Activated CD4-positive, alpha-beta memory T cell treated with anti-CD3 and anti-CD28 coated beads for 36 hours (primary cell): Measurements from ENCODE around the gene WARS2. TPM values are rescaled to one million over a fixed set of nuclear protein-coding genes. Genes with fewer than 3 reads are reported as not detected.

Source experiments
- CTCF ChIA-PET: fragments of 350-600 bp; sonication (Branson Sonifier 250); formaldehyde crosslinking; loops from one replicate; lab custom pipeline; 2021; ENCODE audit warnings: antibody characterized with exemption, inconsistent platforms; lab: Charles Lee
- POLR2A ChIA-PET: fragments of 350-600 bp; sonication (Branson Sonifier 250); formaldehyde crosslinking; loops from one replicate; lab custom pipeline; 2021; ENCODE audit warnings: antibody characterized with exemption; lab: Charles Lee
- DNase-seq: peaks from one replicate; pipeline ENCODE4 v3.0.0-alpha.2; 2020
- H3K27ac Mint-ChIP-seq: one replicate; pipeline ENCODE4 v1.8.0; 2021; ENCODE audit warnings: mixed read lengths
- H3K27me3 Mint-ChIP-seq: one replicate; pipeline ENCODE4 v1.8.0; 2021; ENCODE audit warnings: mixed read lengths
- H3K36me3 Mint-ChIP-seq: one replicate; pipeline ENCODE4 v1.8.0; 2021; ENCODE audit warnings: mixed read lengths
- H3K4me1 Mint-ChIP-seq: one replicate; pipeline ENCODE4 v1.8.0; 2021; ENCODE audit warnings: low read depth, mixed read lengths
- H3K4me3 Mint-ChIP-seq: one replicate; pipeline ENCODE4 v1.8.0; 2021; ENCODE audit warnings: mild to moderate bottlenecking, mixed read lengths
- H3K9me3 Mint-ChIP-seq: one replicate; pipeline ENCODE4 v1.8.0; 2021; ENCODE audit warnings: mixed read lengths
- intact Hi-C: fragments of 100-400 bp; cut with micrococcal nuclease; formaldehyde crosslinking; loops from one replicate; pipeline ENCODE4 v1.15.1; 2023
- total RNA-seq, 2 experiments: library from RNA; stranded (reverse); gene quantifications; one replicate each; pipeline ENCODE4 v1.2.3, GENCODE V29; 2021

The WARS2 gene
- total RNA-seq, 2 experiments from 2014 or later, result 16.7 to 18.2 TPM

DNA sequence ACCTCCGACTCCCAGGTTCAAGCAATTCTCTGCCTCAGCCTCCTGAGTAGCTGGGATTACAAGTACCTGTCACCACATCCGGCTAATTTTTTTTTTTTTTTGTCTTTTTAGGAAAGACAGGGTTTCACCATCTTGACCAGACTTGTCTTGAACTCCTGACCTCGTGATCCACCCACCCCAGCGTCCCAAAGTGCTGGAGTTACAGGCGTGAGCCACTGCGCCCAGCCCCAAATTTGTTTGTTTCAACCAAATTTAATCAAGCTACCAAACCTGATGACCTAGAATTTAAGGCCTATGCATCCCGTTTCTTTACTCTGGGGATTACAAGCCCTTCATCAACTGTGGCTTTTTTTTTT, 94.0 kb downstream of the WARS2 start:
- DNase-seq, result no peak
- intact Hi-C loops, result no loop called here
- Mint-ChIP-seq H3K4me1 (no peaks in the 10 kb centered on the region), H3K27me3 (no peaks in the 10 kb centered on the region), H3K4me3 (no peak overlapping the region), H3K27ac (no peak overlapping the region), H3K9me3 (peaks cover 2% of the 10 kb centered on the region), H3K36me3 (peaks cover 50% of the 10 kb centered on the region)
- CTCF ChIA-PET, result no interaction called here
- POLR2A ChIA-PET, result no interaction called here

DNA sequence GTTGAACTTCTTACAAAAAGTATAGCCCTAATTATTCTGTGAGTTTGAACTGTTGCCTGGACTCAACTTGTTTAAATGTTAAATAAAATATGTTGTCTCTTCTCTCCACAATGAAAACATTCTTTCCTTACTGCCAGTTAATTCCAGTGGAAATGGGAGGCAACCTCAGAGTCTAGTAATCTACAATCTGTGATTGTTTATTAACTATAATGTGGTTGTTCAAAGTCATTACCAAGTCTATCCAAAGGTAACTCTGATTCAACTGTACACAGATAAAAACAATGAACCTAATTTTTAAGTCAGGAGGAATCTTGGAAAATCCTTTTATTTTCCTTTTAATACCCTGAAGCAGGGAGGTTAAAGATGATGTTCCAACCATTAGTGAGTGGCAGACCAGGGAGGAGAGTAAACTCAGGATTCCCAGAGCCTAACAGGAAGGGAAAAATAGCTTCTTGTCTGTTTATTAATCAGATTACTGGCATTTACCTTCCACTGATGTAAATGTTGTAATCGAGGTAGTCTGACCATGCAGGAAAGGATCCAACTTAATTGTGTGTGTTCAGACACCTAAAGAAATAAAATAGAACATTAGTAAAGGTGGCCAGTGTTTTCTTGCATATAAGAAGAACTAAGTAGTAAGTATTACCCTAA, 95.2 kb downstream of the WARS2 start:
- Mint-ChIP-seq H3K27ac (no peak overlapping the region), H3K9me3 (peaks cover 2% of the 10 kb centered on the region), H3K4me3 (no peak overlapping the region), H3K4me1 (no peaks in the 10 kb centered on the region), H3K36me3 (peaks cover 56% of the 10 kb centered on the region), H3K27me3 (no peaks in the 10 kb centered on the region)
- intact Hi-C loops, result no loop called here
- no peak for DNase-seq
- ChIA-PET CTCF (no interaction called here), POLR2A (no interaction called here)

DNA sequence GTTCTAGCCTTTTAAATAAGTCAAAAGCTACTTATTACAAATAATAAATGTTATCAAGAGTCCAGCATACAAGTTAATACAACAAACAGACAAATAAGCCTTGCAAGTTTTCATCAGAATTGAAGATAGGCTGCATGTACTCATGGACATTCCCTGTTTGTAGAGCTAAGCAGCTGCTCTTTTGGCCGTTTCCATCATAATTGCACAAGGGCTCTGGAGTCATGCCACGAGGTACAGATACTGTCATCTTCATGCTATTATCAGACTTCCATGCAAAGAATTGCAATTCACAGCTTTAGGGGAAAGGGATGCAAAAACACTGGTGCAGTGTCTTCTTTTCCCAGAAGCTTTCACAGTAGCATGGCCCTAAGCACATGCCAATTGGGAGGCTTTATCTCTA, 99.5 kb downstream of the WARS2 start:
- DNase-seq, result no peak
- ChIA-PET POLR2A (no interaction called here), CTCF (no interaction called here)
- intact Hi-C loops, result no loop called here
- Mint-ChIP-seq H3K4me1 (no peaks in the 10 kb centered on the region), H3K4me3 (no peak overlapping the region), H3K27me3 (no peaks in the 10 kb centered on the region), H3K9me3 (no peaks in the 10 kb centered on the region), H3K27ac (no peak overlapping the region), H3K36me3 (peaks cover 61% of the 10 kb centered on the region)

DNA sequence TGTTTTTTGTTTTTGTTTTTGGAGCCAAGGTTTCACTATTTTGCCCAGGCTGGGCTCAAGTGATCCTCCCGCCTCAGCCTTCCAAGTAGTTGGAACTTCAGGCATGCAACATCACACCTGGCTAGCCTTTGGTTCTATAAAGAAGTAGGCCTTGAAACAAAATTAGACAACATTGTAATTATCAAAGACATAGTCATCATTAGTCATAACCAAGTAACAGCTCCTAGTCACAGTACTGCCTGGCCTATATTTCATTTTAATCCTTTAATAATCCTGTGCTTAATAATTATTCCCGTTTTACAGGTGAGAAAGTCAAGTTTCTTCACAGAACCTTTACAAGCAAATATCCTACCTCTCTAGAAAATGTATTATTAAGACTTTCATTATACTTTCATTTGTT, 100.0 kb downstream of the WARS2 start:
- no peak overlapping the region for H3K4me3 Mint-ChIP-seq
- no peaks in the 10 kb centered on the region for H3K27me3 Mint-ChIP-seq
- no peaks in the 10 kb centered on the region for H3K9me3 Mint-ChIP-seq
- H3K4me1 Mint-ChIP-seq, result no peaks in the 10 kb centered on the region
- peaks cover 60% of the 10 kb centered on the region for H3K36me3 Mint-ChIP-seq
- H3K27ac Mint-ChIP-seq, result no peak overlapping the region
- intact Hi-C loops, result no loop called here
- CTCF ChIA-PET, result no interaction called here
- POLR2A ChIA-PET, result no interaction called here
- no peak for DNase-seq

GRCh38 chr1:119038363-119038762, 102.1 kb downstream of the WARS2 start:
- Mint-ChIP-seq H3K9me3 (no peaks in the 10 kb centered on the region), H3K27me3 (no peaks in the 10 kb centered on the region), H3K4me3 (no peak overlapping the region), H3K27ac (no peak overlapping the region), H3K4me1 (no peaks in the 10 kb centered on the region), H3K36me3 (peaks cover 58% of the 10 kb centered on the region)
- no peak for DNase-seq
- ChIA-PET POLR2A (no interaction called here), CTCF (no interaction called here)
- intact Hi-C loops, result no loop called here

DNA sequence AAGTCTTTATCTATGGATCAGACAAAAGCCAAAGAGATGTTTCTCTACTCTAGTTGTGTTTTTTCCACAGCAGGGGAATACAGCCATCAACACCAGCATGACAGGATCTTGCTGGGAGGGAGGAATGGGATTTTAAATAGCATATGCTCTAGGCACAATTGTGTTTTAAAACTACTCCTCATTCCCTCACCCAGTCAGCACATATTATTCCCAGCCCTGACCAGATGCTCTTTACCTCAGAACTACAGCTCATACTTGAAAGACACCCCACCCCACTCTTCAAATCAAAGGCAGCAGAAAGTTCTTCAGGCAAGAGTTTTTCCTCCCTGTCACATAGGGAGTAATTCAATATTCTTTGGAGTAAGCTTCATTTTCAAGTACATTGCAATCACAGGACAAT, 106.1 kb downstream of the WARS2 start:
- no peak for DNase-seq
- H3K36me3 Mint-ChIP-seq, result peaks cover 67% of the 10 kb centered on the region
- no peaks in the 10 kb centered on the region for H3K4me1 Mint-ChIP-seq
- no peaks in the 10 kb centered on the region for H3K27me3 Mint-ChIP-seq
- CTCF ChIA-PET, result no interaction called here
- no peaks in the 10 kb centered on the region for H3K9me3 Mint-ChIP-seq
- no peak overlapping the region for H3K4me3 Mint-ChIP-seq
- no peak overlapping the region for H3K27ac Mint-ChIP-seq
- intact Hi-C loops, result no loop called here
- POLR2A ChIA-PET, result no interaction called here

- Mint-ChIP-seq H3K4me1 (no peaks in the 10 kb centered on the region), H3K9me3 (no peaks in the 10 kb centered on the region), H3K4me3 (no peak overlapping the region), H3K27me3 (no peaks in the 10 kb centered on the region), H3K36me3 (peaks cover 61% of the 10 kb centered on the region), H3K27ac (no peak overlapping the region)
- POLR2A ChIA-PET, result no interaction called here
- CTCF ChIA-PET, result no interaction called here
- intact Hi-C loops, result no loop called here
- no peak for DNase-seq
These were observed 107.5 kb downstream of the WARS2 start for GRCh38 chr1:119032986-119033385.

DNA sequence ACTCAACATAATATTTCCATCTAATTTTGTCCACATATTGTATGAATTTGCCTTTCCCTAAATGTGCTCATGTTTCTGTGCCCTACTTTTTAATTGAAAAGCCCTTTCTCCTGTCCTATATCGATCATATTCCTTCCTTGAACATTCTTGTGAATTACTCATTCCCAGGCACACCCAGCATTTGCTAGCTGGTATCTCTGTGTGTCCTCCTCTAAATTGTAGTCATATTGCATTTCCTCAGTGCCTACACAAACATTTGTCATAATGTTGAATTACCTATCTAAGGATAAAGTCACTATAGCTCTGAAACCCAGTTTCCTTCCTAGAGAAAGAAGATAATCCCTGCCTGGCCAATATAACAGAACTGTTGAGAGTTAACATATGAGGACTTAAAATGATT, 112.7 kb downstream of the WARS2 start:
- intact Hi-C loops, result no loop called here
- peaks cover 35% of the 10 kb centered on the region for H3K36me3 Mint-ChIP-seq
- H3K27me3 Mint-ChIP-seq, result no peaks in the 10 kb centered on the region
- no peak for DNase-seq
- peaks cover 4% of the 10 kb centered on the region for H3K9me3 Mint-ChIP-seq
- H3K4me3 Mint-ChIP-seq, result no peak overlapping the region
- POLR2A ChIA-PET, result no interaction called here
- H3K4me1 Mint-ChIP-seq, result no peaks in the 10 kb centered on the region
- CTCF ChIA-PET, result no interaction called here
- H3K27ac Mint-ChIP-seq, result no peak overlapping the region

DNA sequence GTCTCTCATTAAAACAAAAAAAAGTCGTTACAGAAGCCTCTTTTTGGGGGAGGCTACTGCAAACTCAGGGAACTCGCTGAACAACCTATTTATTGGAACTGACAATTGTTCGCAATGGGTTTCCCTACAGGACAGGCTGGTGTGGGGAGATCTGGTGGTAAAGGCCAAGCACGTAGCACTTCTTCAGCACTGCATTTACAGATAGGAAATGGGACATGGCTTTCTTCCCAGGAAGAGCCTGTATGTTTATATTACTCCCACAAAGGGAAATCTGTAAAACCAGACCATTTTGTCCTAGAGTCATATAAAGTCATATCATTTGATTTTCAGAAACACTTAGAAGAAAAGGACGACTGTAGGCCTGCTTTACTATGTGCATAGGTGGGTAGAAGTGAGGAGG, 113.5 kb downstream of the WARS2 start:
- peaks cover 28% of the 10 kb centered on the region for H3K36me3 Mint-ChIP-seq
- H3K27ac Mint-ChIP-seq, result no peak overlapping the region
- no peak for DNase-seq
- H3K4me3 Mint-ChIP-seq, result no peak overlapping the region
- intact Hi-C loops, result no loop called here
- no peaks in the 10 kb centered on the region for H3K27me3 Mint-ChIP-seq
- ChIA-PET POLR2A (no interaction called here), CTCF (no interaction called here)
- H3K9me3 Mint-ChIP-seq, result peaks cover 4% of the 10 kb centered on the region
- no peaks in the 10 kb centered on the region for H3K4me1 Mint-ChIP-seq

- Mint-ChIP-seq H3K36me3 (peaks cover 46% of the 10 kb centered on the region), H3K27me3 (peaks cover 9% of the 10 kb centered on the region), H3K4me3 (no peak overlapping the region), H3K4me1 (no peaks in the 10 kb centered on the region), H3K27ac (no peak overlapping the region), H3K9me3 (peaks cover 17% of the 10 kb centered on the region)
- ChIA-PET POLR2A (no interaction called here), CTCF (no interaction called here)
- no peak for DNase-seq
- intact Hi-C loops, result no loop called here
These were observed 124.9 kb downstream of the WARS2 start for GRCh38 chr1:119015547-119015946.

DNA sequence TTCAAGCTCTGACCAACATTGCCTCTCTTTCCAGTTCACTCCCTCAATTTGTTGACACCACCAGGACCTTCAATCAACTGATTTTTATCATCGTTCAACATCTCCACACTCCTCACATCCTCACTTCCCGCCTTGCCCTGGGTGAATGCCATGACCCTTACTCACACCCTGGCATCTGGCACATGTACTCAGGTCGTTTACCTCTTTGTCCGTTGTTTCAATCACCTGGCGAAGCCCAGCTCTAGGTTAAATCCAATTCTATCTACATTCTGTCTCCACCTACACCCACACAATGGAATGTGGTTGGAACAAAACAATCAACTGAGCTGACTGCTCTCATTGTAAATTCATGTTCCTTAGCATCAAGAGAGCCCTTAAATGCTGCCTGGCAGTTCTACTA, 128.1 kb downstream of the WARS2 start:
- peaks cover 11% of the 10 kb centered on the region for H3K4me1 Mint-ChIP-seq
- H3K36me3 Mint-ChIP-seq, result peaks cover 31% of the 10 kb centered on the region
- peaks cover 33% of the 10 kb centered on the region for H3K27me3 Mint-ChIP-seq
- peaks cover 9% of the 10 kb centered on the region for H3K9me3 Mint-ChIP-seq
- H3K27ac Mint-ChIP-seq, result no peak overlapping the region
- no peak for DNase-seq
- CTCF ChIA-PET, result interaction anchor here (0.7 kb wide), 1 partner anchor 44 kb away, joined by 3 read pairs; no protein-coding TSS in a partner anchor
- POLR2A ChIA-PET, result no interaction called here
- H3K4me3 Mint-ChIP-seq, result no peak overlapping the region
- intact Hi-C loops, result no loop called here

GRCh38 chr1:119011706-119012105, 128.7 kb downstream of the WARS2 start:
- ChIA-PET CTCF (no interaction called here), POLR2A (no interaction called here)
- H3K27ac Mint-ChIP-seq, result no peak overlapping the region
- H3K36me3 Mint-ChIP-seq, result peaks cover 29% of the 10 kb centered on the region
- DNase-seq, result no peak
- H3K9me3 Mint-ChIP-seq, result peaks cover 9% of the 10 kb centered on the region
- H3K27me3 Mint-ChIP-seq, result peaks cover 37% of the 10 kb centered on the region
- intact Hi-C loops, result no loop called here
- H3K4me1 Mint-ChIP-seq, result peaks cover 11% of the 10 kb centered on the region
- H3K4me3 Mint-ChIP-seq, result no peak overlapping the region

- Mint-ChIP-seq H3K36me3 (peaks cover 28% of the 10 kb centered on the region), H3K4me1 (peaks cover 14% of the 10 kb centered on the region), H3K9me3 (peaks cover 12% of the 10 kb centered on the region), H3K27ac (no peak overlapping the region), H3K4me3 (no peak overlapping the region), H3K27me3 (peaks cover 43% of the 10 kb centered on the region)
- CTCF ChIA-PET, result no interaction called here
- DNase-seq, result no peak
- intact Hi-C loops, result no loop called here
- POLR2A ChIA-PET, result no interaction called here
These were observed 129.3 kb downstream of the WARS2 start for GRCh38 chr1:119011116-119011515.
